ENCODE results near the gene CFAP77. TPM values are rescaled to one million over a fixed set of nuclear protein-coding genes. Genes with fewer than 3 reads are reported as not detected.
A peak's percentile ranks its signal among the peaks of the same experiment; 100 is the strongest.

The CFAP77 gene
- total and polyA plus RNA-seq, 2 of the 8 experiments (the other 6 are each of a cell fraction or from before 2014, with no cell fraction given): 0.63 to 0.97 TPM

- TF ChIP-seq RAD21 (IDR thresholded peaks at IDR 0.05 in 1 of 2, conservative IDR thresholded peaks at IDR 0.05 in 1 of 2; ENCODE audit: low read depth in 2 of 2, low read length in 2 of 2): peak; percentile 92 to 94
- peak; percentile 90 for TF ChIP-seq BACH1 (IDR thresholded peaks at IDR 0.05; ENCODE audit: low read length)
- no peak for TF ChIP-seq SIRT6 (IDR thresholded peaks at IDR 0.05; ENCODE audit: low read length)
- TF ChIP-seq POU5F1 (IDR thresholded peaks at IDR 0.05; ENCODE audit: low read depth, low read length): no peak
- peak; percentile 93; the same call in 1 of the 2 replicates for TF ChIP-seq TCF12 (IDR thresholded peaks at IDR 0.05; ENCODE audit: low read depth, low read length)
- no peak for TF ChIP-seq BCL11A (IDR thresholded peaks at IDR 0.05; ENCODE audit: low read depth in 2 of 2, low read length in 2 of 2)
- no peak for TF ChIP-seq KDM1A (IDR thresholded peaks at IDR 0.05; ENCODE audit: borderline replicate concordance, low read length)
- peak; percentile 77 to 97 (median 77) for TF ChIP-seq CTCF (IDR thresholded peaks at IDR 0.05; ENCODE audit: control extremely low read depth in 1 of 3, insufficient read depth in 1 of 3, low read depth in 1 of 3, low read length in 3 of 3)
- no peak for TF ChIP-seq JUN (IDR thresholded peaks at IDR 0.05; ENCODE audit: low read depth, low read length)
- TF ChIP-seq SIN3A (conservative IDR thresholded peaks at IDR 0.05 in 1 of 2, IDR thresholded peaks at IDR 0.05 in 1 of 2; ENCODE audit: low read depth in 1 of 2, low read length in 2 of 2): 0 out of 4 replicates have a peak, but pooled peaks of 1 of the 2 experiments have one; percentile 36
- TF ChIP-seq MAX (IDR thresholded peaks at IDR 0.05): peak; percentile 68; the same call in 1 of the 2 replicates
- peak; percentile 63 for TF ChIP-seq CREB1 (IDR thresholded peaks at IDR 0.05)
- no peak for TF ChIP-seq SP2 (IDR thresholded peaks at IDR 0.05; ENCODE audit: low read length)
- TF ChIP-seq NRF1 (IDR thresholded peaks at IDR 0.05; ENCODE audit: low read depth, low read length): no peak
- no peak for TF ChIP-seq RXRA (IDR thresholded peaks at IDR 0.05; ENCODE audit: insufficient read depth, low read depth, low read length)
- TF ChIP-seq EP300 (IDR thresholded peaks at IDR 0.05; ENCODE audit: borderline replicate concordance in 1 of 2, low read depth in 2 of 2, low read length in 2 of 2): peak in 1 of 2 experiments; percentile 35; a peak in 1 of 3 replicates
- no peak for TF ChIP-seq ZNF274 (IDR thresholded peaks at IDR 0.05; ENCODE audit: borderline replicate concordance, extremely low read depth, low read length)
- TF ChIP-seq USF2 (IDR thresholded peaks at IDR 0.05; ENCODE audit: low read length): no peak
- no peak for TF ChIP-seq E2F6 (IDR thresholded peaks at IDR 0.05)
- TF ChIP-seq SIX5 (IDR thresholded peaks at IDR 0.05; ENCODE audit: low read depth, low read length): no peak
These were observed 1.1 kb downstream of the CFAP77 start (continued) for GRCh38 chr9:132411091-132411508.

Data from H1 (cell line).